HG03558 (cell line): ENCODE measurements around the gene BICC1.

ENCODE experiments used
- ATAC-seq: cut with Tn5 transposase; IDR thresholded peaks from one replicate; pipeline ENCODE4 v1.9.1; 2021; ENCODE audit warnings: moderate number of reproducible peaks; ENCODE audit not compliant: unreplicated experiment; ENCODE audit errors: extremely low read depth

The BICC1 gene

DNA sequence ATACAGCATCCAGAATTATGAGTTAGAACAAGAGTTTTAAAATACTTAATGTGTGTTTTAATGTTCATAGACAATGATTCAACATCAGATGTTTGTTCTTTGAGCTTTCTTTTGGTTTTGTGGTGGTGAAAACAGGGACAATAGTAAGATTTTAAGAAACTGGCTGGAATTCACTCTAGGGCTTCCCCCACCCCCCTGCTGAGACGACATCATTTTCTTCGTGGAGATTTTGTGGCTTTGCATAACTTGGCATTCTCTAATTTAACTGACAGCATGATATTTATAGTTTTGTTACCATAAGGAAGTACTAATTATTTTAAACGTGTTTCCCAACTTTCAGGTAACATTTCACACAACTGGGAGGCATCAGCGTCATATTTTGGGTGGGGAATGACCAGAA lies 184.1 kb downstream of the BICC1 start:
- no peak for ATAC-seq

GRCh38 chr10:58697691-58698090 lies 185.0 kb downstream of the BICC1 start:
- ATAC-seq: no peak

DNA sequence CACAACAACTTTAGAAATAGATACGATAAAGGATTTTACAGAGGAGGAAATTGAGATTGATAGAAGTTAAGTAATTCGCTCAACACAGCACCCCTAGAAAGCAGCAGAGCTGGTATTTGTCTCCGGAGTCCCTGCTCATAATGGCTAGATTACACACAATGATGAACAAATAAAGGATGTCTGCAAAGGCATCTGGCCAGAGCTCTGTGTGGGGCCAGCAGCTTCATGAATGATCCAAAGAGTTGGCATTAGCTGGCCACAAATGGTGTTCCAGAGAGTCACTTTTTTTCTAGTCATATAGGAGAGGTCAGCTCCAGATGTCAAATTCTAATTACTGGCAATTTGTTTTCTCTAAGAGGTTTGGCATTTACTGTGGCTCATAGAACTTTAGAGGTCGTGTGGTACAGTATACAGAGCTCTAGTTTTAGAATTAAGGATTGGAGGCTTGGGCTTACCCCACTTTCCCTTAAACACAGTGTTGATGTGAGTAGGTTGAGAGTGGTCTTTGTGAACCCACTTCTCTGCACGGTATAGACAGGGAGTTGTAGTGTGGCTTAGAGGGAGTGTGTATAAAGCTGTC lies 186.2 kb downstream of the BICC1 start:
- no peak for ATAC-seq

- no peak for ATAC-seq
Observed at GRCh38 chr10:58700591-58700990, 187.9 kb downstream of the BICC1 start.

- no peak for ATAC-seq
Observed at GRCh38 chr10:58701405-58702135, 188.9 kb downstream of the BICC1 start.

DNA sequence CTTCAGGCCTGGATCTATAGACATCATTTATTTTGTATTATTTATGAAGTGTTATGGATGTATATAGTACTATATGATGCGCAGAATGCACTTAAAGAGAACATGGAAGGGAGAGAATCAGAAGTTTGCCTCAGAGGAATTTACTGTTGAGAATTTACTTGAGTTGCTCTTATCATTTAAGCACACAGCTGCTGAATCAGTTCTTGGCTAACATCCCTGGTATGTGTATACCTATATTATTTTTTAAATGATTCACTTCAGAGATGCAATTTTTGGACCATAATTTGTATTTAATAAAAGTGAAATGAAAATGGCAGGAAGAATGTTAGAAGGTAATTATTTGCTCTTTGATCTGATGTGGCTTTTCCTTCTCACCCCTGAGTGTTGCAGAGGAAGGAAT lies 191.6 kb downstream of the BICC1 start:
- no peak for ATAC-seq

GRCh38 chr10:58704671-58705141 lies 192.0 kb downstream of the BICC1 start:
- ATAC-seq: no peak

- ATAC-seq: no peak
Observed at GRCh38 chr10:58706836-58707235, 194.2 kb downstream of the BICC1 start.

DNA sequence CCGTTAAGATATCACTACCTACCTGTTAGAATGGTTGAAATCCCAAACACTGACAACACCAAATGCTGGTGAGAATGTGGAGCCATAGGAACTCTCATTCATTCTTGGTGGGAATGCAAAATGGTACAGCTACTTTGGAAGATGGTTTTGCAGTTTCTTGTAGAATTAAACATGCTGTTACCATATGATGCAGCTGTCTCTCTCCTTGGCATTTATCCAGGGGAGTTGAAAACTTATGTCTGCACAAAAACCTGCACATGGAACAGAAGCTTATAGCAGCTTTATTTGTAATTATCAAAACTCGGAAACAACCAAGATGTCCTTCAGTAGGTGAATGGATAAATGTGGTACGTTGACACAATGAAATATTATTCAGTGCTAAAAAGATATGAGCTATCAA lies 199.5 kb downstream of the BICC1 start:
- ATAC-seq: no peak

- no peak for ATAC-seq
Observed at GRCh38 chr10:58712982-58713381, 200.3 kb downstream of the BICC1 start.

DNA sequence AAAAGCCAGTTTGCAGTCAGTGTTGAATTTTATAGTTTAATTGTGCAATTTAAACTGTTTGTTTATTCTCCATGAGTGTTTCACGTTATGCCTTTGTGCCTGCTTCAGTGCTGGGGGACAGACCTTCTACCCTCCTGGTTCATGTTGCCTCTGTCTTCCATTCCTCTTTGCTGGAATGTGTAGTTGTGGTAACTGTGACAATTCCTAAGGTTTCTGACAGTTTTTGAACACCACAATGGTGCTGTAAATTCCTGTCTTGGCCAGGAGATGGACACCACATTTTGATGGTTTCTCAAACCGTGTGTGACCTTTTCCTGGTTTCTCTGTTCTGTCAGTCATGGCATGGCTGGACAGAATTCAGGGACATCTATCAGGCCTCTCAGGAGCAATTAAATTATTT lies 201.7 kb downstream of the BICC1 start:
- no peak for ATAC-seq

- ATAC-seq: no peak
Observed at GRCh38 chr10:58715061-58715460, 202.4 kb downstream of the BICC1 start.

- ATAC-seq: no peak
Observed at GRCh38 chr10:58718596-58718995, 205.9 kb downstream of the BICC1 start.

DNA sequence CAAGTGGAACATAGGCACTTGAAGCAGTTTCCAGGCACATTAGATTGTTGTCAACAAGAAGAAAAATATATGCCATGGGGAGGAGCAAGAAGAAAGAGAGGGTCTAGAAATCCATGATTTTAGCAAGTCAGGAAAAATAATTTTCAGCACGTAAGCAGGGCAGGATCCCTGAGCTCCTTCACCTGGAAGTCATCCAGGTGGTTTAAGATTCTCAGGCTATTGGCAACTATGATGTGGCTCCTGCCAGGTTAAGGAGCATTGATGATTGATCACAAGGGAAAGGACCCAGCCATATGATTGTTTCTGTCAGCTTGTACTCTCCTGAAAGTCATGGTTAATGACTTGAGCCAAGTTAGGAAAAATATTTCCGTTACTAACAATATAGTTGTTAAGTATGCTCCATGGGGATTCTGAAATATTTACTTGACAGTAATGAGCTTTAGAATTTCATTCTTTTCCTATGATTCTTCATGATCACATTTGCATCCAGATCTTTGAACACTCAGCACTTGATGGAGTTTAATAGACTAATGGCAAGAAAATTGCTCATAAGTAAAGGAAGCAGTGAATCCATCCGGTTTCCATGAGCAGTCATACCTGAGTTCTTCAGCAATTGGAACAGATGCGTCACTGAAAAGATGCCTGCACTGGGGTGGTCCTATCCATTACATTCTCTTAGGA lies 209.1 kb downstream of the BICC1 start:
- no peak for ATAC-seq

DNA sequence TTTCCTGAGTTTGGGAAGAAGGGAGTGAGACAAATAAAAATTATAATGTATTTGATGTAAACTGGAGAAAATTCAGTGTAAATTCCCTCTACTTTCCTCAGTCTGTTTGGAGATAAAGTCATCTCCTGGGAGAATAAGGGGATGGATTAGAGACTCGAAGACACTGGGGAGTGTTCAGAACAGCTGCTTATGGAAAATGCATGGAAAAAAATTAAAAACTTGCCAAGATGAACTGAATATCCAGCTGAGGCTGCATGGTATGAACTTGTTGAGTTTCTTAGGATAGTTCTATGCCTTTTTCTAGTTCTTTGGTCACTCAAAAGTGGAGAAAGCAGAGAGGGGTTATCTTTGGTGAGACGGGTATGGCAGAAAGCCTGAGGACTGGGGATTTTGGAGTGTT lies 210.5 kb downstream of the BICC1 start:
- no peak for ATAC-seq

- no peak for ATAC-seq
Observed at GRCh38 chr10:58723966-58724365, 211.3 kb downstream of the BICC1 start.

GRCh38 chr10:58724781-58725180 lies 212.1 kb downstream of the BICC1 start:
- ATAC-seq: no peak

- ATAC-seq: no peak
Observed at GRCh38 chr10:58725901-58726300, 213.2 kb downstream of the BICC1 start.

DNA sequence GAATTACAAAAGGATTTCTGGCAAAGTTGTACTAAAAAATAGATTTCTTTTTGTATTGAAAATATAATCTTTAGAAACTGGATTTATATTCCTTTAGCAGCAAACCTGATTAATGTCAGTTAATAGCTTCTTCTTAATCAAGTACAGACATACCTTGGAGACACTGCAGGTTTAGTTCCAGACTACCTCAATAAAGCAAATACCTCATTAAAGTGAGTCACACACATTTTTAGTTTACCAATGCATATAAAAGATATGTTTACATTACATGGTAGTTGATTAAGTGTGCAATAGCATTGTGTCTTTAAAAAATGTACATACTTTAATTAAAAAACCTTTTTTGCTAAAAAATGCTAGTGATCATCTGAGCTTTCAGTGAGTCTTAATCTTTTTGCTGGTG lies 215.0 kb downstream of the BICC1 start:
- ATAC-seq: no peak

GRCh38 chr10:58731276-58731675 lies 218.6 kb downstream of the BICC1 start:
- ATAC-seq: no peak

GRCh38 chr10:58733436-58733835 lies 220.8 kb downstream of the BICC1 start:
- no peak for ATAC-seq

DNA sequence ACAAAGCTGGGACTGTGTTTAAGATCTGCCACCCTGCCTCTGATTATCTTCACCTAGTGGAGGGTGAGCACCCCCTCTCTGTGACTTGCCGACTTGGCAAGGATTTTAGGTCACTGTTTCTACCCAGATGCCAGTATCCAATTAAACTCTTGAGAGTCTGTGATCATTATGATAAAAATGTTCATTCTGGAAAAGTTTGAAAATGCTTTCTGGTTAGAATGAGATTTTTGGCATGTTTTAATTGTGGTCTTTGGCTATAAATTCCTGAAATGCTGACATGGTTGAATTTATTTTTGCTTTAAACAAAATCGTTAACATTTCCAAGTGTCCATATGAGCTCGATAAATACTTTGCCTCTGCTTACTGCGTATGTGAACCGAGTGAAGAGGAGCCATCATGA lies 221.4 kb downstream of the BICC1 start:
- no peak for ATAC-seq
